K562 (cell line): ENCODE data around the gene KCNK10. TPM values are rescaled to one million over a fixed set of nuclear protein-coding genes. Genes with fewer than 3 reads are reported as not detected.

Source experiments
- ATAC-seq: fragments of 200-7000 bp; cut with Tn5 transposase; 3 replicates; pipeline ENCODE4 v1.9.1; 2020; ENCODE audit warnings: moderate library complexity
- BruUV-seq: library from RNA; stranded (reverse); fragments of 400-500 nt; replicated peaks from 2 replicates; lab custom pipeline; 2021; lab: Mats Ljungman, UMichigan
- CTCF ChIA-PET: fragments of 300-600 bp; formaldehyde crosslinking; extraction: SDS; loops from one replicate; lab custom pipeline; 2021; ENCODE audit warnings: low intra/inter-chr PET ratio; lab: Yijun Ruan, JAX
- POLR2A ChIA-PET: fragments of 300-600, 350-650 bp; sonication (Branson Sonifier 250); formaldehyde crosslinking; extraction: SDS; loops from one replicate; lab custom pipeline; 2021; ENCODE audit warnings: antibody characterized with exemption, inconsistent platforms; lab: Yijun Ruan, JAX
- DNase-seq, 4 experiments: peaks; one replicate each; pipeline versions ENCODE4 v3.0.0 to v3.0.0-alpha.2; 2011 to 2018; ENCODE audit warnings: low spot score in 3 of 4, mixed read lengths in 3 of 4; ENCODE audit errors: extremely low read depth in 1 of 4
- FAIRE-seq: peaks from 2 replicates; lab custom pipeline; 2011; peaks lifted over from hg19 to GRCh38; lab: Jason Lieb, UNC
- H2AFZ ChIP-seq: 2 replicates; pipeline ENCODE4 v1.6.0; 2011; ENCODE audit warnings: low read depth, low read length, control low read depth, inconsistent platforms
- H3K27ac ChIP-seq: fragments of 200-600 bp; 3 replicates; pipeline ENCODE4 v1.8.0; 2011; ENCODE audit warnings: low read depth, mild to moderate bottlenecking, control low read depth, inconsistent platforms, low read length, moderate library complexity, mixed read lengths; ENCODE audit errors: extremely low read depth
- H3K27me3 ChIP-seq, 2 experiments: fragments of 300-600 bp in 1 of 2; 2 replicates in 1 of 2; 3 replicates in 1 of 2; pipeline versions ENCODE4 v1.6.0 to v1.8.0; 2011; ENCODE audit warnings: inconsistent platforms in 2 of 2, low read length in 2 of 2, mild to moderate bottlenecking in 1 of 2, mixed read lengths in 1 of 2, moderate library complexity in 1 of 2; ENCODE audit not compliant: control insufficient read depth in 2 of 2, insufficient read depth in 2 of 2
- H3K36me3 ChIP-seq: fragments of 300-600 bp; 3 replicates; pipeline ENCODE4 v1.8.0; 2011; ENCODE audit warnings: mild to moderate bottlenecking, low read length, inconsistent platforms; ENCODE audit not compliant: control insufficient read depth, insufficient read depth
- H3K4me1 ChIP-seq, 2 experiments: fragments of 200-600 bp in 1 of 2; replicated peaks in 1 of 2; 2 replicates in 1 of 2; 3 replicates in 1 of 2; pipeline versions ENCODE4 v1.5.1 to v1.8.0; 2011; ENCODE audit warnings: inconsistent platforms in 2 of 2, low read length in 2 of 2, mild to moderate bottlenecking in 1 of 2, mixed read lengths in 1 of 2, moderate library complexity in 1 of 2; ENCODE audit not compliant: control insufficient read depth in 2 of 2, insufficient read depth in 2 of 2
- H3K4me2 ChIP-seq: 2 replicates; pipeline ENCODE4 v1.6.1; 2011; ENCODE audit warnings: low read length, control low read depth, inconsistent platforms, mixed read lengths; ENCODE audit not compliant: insufficient read depth
- H3K4me3 ChIP-seq: fragments of 200-600 bp; sonication (generic), shearing (Covaris generic); 2 replicates; pipeline ENCODE4 v1.5.1; 2016; ENCODE audit warnings: control low read depth, inconsistent platforms
- H3K79me2 ChIP-seq: fragments of 200-600 bp; 3 replicates; pipeline ENCODE4 v1.8.0; 2011; ENCODE audit warnings: low read length, inconsistent platforms; ENCODE audit not compliant: control insufficient read depth, insufficient read depth
- H3K9ac ChIP-seq, 2 experiments: 2 replicates each; pipeline versions ENCODE4 v1.6.0 to v1.6.1; 2011; ENCODE audit warnings: low read depth in 2 of 2, low read length in 2 of 2, control low read depth in 1 of 2, inconsistent platforms in 1 of 2, mild to moderate bottlenecking in 1 of 2, mixed read lengths in 1 of 2; ENCODE audit not compliant: insufficient read depth in 1 of 2
- H3K9me1 ChIP-seq: one replicate; pipeline ENCODE4 v1.6.0; 2011; ENCODE audit warnings: inconsistent platforms, mild to moderate bottlenecking, low read length, moderate library complexity; ENCODE audit not compliant: control insufficient read depth, insufficient read depth
- H3K9me3 ChIP-seq: replicated peaks from 2 replicates; pipeline ENCODE4 v1.5.1; 2011; ENCODE audit warnings: low read depth, low read length, inconsistent platforms; ENCODE audit not compliant: control insufficient read depth, insufficient read depth
- H4K20me1 ChIP-seq: replicated peaks from 2 replicates; pipeline ENCODE4 v1.6.1; 2011; ENCODE audit warnings: low read length, inconsistent platforms, mixed read lengths; ENCODE audit not compliant: control insufficient read depth, insufficient read depth
- CAMTA2 ChIP-seq: fragments of 250-450 bp; sonication (Bioruptor Pico); conservative IDR thresholded peaks from 2 replicates; pipeline ENCODE4 v1.5.1; 2022
- ELF2 ChIP-seq: fragments of 250-450 bp; sonication (Bioruptor Pico); IDR thresholded peaks from 2 replicates; pipeline ENCODE4 v1.5.0; 2021; ENCODE audit warnings: mild to moderate bottlenecking
- HEY1 ChIP-seq: fragments of 250-450 bp; sonication (Bioruptor Pico); IDR thresholded peaks from 2 replicates; pipeline ENCODE4 v1.5.0; 2020; ENCODE audit warnings: mild to moderate bottlenecking, moderate library complexity, borderline replicate concordance
- NR2C1 ChIP-seq, 2 experiments: fragments of 450-650 bp; IDR thresholded peaks; 2 replicates each; pipeline ENCODE4 v1.6.1; 2017; ENCODE audit warnings: mild to moderate bottlenecking in 2 of 2, antibody characterized with exemption in 1 of 2, inconsistent platforms in 1 of 2, missing compliant biosample characterization in 1 of 2, missing genetic modification characterization in 1 of 2
- NUFIP1 ChIP-seq: fragments of 450-650 bp; IDR thresholded peaks from 2 replicates; pipeline ENCODE4 v1.6.1; 2018; ENCODE audit not compliant: partially characterized antibody
- RB1 ChIP-seq: fragments of 450-650 bp; IDR thresholded peaks from 2 replicates; pipeline ENCODE4 v1.6.1; 2017; ENCODE audit warnings: low read depth, mild to moderate bottlenecking
- RHOXF2B ChIP-seq: fragments of 250-450 bp; sonication (Bioruptor Pico); conservative IDR thresholded peaks from 2 replicates; pipeline ENCODE4 v1.5.1; 2021
- ZKSCAN3 ChIP-seq: fragments of 250-450 bp; sonication (Bioruptor Pico); IDR thresholded peaks from 2 replicates; pipeline ENCODE4 v1.4.0; 2020
- ZNF584 ChIP-seq: fragments of 200-800 bp; sonication (Bioruptor generic); IDR thresholded peaks from 2 replicates; pipeline ENCODE4 v1.6.1; 2016; ENCODE audit warnings: low read depth, mild to moderate bottlenecking, missing genetic modification characterization, missing compliant biosample characterization
- ZNF79 ChIP-seq: fragments of 250-450 bp; sonication (Bioruptor Pico); IDR thresholded peaks from 2 replicates; pipeline ENCODE4 v1.4.0; 2020; ENCODE audit warnings: low read depth, mild to moderate bottlenecking, moderate library complexity
- WGBS: fragments of 100-300 bp; shearing (Covaris generic); methylation state at CpG from one replicate; pipeline ENCODE4 v1.1.6; 2016; ENCODE audit warnings: low coverage, mixed read lengths; ENCODE audit not compliant: insufficient coverage; ENCODE audit errors: missing lambda C conversion rate; 5-methylcytosine and 5-hydroxymethylcytosine counted together
- in situ Hi-C: fragments of 300-500 bp; cut with MboI; formaldehyde crosslinking; loops from 4 replicates; pipeline ENCODE4 v1.15.0; 2018; ENCODE audit warnings: inconsistent platforms, mixed read lengths
- intact Hi-C: fragments of 100-400 bp; cut with micrococcal nuclease; formaldehyde crosslinking; loops from 2 replicates; pipeline ENCODE4 v1.14.2; 2022
- polyA plus RNA-seq, 8 experiments: library from polyadenylated mRNA; depleted of rRNA in 4 of 8; stranded (reverse) in 5 of 8; unstranded in 3 of 8; fragments of >200 nt; fragmentation: Nextera tagmentation in 2 of 8; fragmentation: Illumina TruSeq in 1 of 8; extraction: Ambion mirVana in 2 of 8; extraction: Trizol in 1 of 8; gene quantifications; 2 replicates each; pipeline versions ENCODE4 v1.2.1 to v1.2.3, GENCODE V29; 2011 to 2014; ENCODE audit warnings: inconsistent platforms in 1 of 8, missing spikeins in 1 of 8
- total RNA-seq, 7 experiments: library from RNA; depleted of rRNA in 6 of 7; stranded (reverse); fragments of >200 nt in 6 of 7; fragmentation: Illumina TruSeq in 2 of 7; extraction: Trizol in 2 of 7; gene quantifications; 2 replicates each; pipeline versions ENCODE4 v1.2.1 to v1.2.3, GENCODE V29; 2011 to 2021; ENCODE audit warnings: low replicate concordance in 1 of 7
- TF ChIP-seq, protein P1 (sequence below): fragments of 450-650 bp; IDR thresholded peaks from 2 replicates; pipeline ENCODE4 v1.6.1; 2016; ENCODE audit warnings: low read depth, mild to moderate bottlenecking, moderate library complexity
- TF ChIP-seq, protein P2 (sequence below): sonication (generic); formaldehyde crosslinking; IDR thresholded peaks from 2 replicates; pipeline ENCODE4 v1.9.0; 2022; ENCODE audit warnings: mild to moderate bottlenecking, missing genetic modification reagents
- TF ChIP-seq, protein P3 (sequence below): IDR thresholded peaks from 3 replicates; pipeline ENCODE4 v1.6.1; 2011; ENCODE audit warnings: borderline replicate concordance, mild to moderate bottlenecking, moderate library complexity; ENCODE audit not compliant: insufficient read length; ENCODE audit errors: extremely low read depth

The KCNK10 gene
- total and polyA plus RNA-seq, 9 of the 15 experiments (the other 6 are each of a cell fraction or from before 2014, with no cell fraction given) = not detected

DNA sequence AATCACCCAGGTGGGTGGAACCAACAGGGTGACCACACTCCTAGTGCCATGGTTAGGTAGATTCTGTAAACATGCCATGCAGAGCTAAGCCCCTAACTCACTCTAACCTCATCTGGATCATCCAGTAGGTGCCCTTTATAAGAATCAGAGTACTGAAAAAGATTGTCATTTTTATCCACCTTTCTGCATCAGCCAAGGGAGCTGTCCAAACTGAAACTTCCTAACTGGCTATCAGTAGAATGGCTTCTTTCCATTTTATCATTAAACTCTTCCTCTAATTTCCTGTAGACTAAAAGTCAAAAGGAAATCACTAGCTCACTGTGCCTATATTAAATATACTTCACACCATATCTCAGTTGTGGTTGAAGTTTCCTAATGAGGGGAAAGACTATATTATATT is 6.5 kb downstream of the KCNK10 start:
- Histone ChIP-seq H3K4me2 (no peak overlapping the region), H4K20me1 (no peaks in the 10 kb centered on the region), H3K4me3 (no peak overlapping the region), H3K4me1 (no peaks in the 10 kb centered on the region), H3K27me3 (0 out of 5 replicates have a peak, but pooled peaks cover 0 to 4% of the 10 kb centered on the region in 2 experiments), H3K79me2 (no peaks in the 10 kb centered on the region), H2AFZ (no peak overlapping the region), H3K36me3 (no peaks in the 10 kb centered on the region), H3K9me3 (no peaks in the 10 kb centered on the region), H3K9me1 (no peaks in the 10 kb centered on the region), H3K9ac (no peak overlapping the region), H3K27ac (no peak overlapping the region)
- in situ Hi-C loops = no loop called here
- BruUV-seq = no TSS peak
- FAIRE-seq (no peak), ATAC-seq (no peak), DNase-seq (no peak)
- ChIA-PET POLR2A (no interaction called here), CTCF (no interaction called here)
- TF ChIP-seq CAMTA2 (CRISPR knock-in tag) = no peak
- no peak for TF ChIP-seq RHOXF2B (CRISPR knock-in tag)
- TF ChIP-seq ZNF584 = no peak
- no peak for TF ChIP-seq HEY1 (CRISPR knock-in tag)
- intact Hi-C loops = no loop called here

DNA sequence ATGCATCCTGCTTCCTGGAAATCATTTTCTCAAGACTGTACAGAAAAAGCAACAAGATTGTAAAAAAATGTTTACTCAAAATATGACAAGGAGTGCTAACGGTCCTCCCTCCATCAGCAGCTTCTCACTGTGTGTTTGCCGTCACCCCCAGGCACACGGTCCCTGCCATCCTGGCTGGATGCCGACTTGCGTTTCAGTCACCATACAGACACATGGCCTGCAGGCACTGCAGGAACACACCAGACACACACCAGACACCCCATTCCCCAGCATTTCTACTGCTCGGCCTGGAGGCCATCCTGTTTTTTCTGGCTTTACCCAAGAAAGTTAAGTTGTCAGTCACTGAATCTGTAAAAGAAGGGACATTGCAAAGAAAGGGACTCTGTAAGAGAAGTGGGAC is 10.8 kb downstream of the KCNK10 start:
- Histone ChIP-seq H3K36me3 (no peaks in the 10 kb centered on the region), H3K9me1 (no peaks in the 10 kb centered on the region), H3K79me2 (no peaks in the 10 kb centered on the region), H3K4me3 (no peak overlapping the region), H3K27me3 (no peaks in the 10 kb centered on the region), H3K9me3 (no peaks in the 10 kb centered on the region), H2AFZ (no peak overlapping the region), H3K9ac (no peak overlapping the region), H4K20me1 (no peaks in the 10 kb centered on the region), H3K4me1 (no peaks in the 10 kb centered on the region), H3K27ac (no peak overlapping the region), H3K4me2 (no peak overlapping the region)
- intact Hi-C loops (no loop called here), in situ Hi-C loops (no loop called here)
- ChIA-PET POLR2A (no interaction called here), CTCF (no interaction called here)
- FAIRE-seq (no peak), DNase-seq (no peak), ATAC-seq (no peak)
- WGBS = 7% methylated on average over 6 of the region's 6 CpGs
- no TSS peak for BruUV-seq
- TF ChIP-seq, protein P1, sequence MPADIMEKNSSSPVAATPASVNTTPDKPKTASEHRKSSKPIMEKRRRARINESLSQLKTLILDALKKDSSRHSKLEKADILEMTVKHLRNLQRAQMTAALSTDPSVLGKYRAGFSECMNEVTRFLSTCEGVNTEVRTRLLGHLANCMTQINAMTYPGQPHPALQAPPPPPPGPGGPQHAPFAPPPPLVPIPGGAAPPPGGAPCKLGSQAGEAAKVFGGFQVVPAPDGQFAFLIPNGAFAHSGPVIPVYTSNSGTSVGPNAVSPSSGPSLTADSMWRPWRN = no peak
- TF ChIP-seq, protein P2, sequence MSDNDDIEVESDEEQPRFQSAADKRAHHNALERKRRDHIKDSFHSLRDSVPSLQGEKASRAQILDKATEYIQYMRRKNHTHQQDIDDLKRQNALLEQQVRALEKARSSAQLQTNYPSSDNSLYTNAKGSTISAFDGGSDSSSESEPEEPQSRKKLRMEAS (CRISPR knock-in tag) = no peak
- TF ChIP-seq RB1 (no peak), NUFIP1 (no peak), NR2C1 (IDR thresholded peaks at IDR 0.05) (no peak), NR2C1 (tag; IDR thresholded peaks at IDR 0.05) (no peak), ZNF79 (CRISPR knock-in tag) (no peak), ZKSCAN3 (no peak), ELF2 (CRISPR knock-in tag) (no peak)
- TF ChIP-seq, protein P3, sequence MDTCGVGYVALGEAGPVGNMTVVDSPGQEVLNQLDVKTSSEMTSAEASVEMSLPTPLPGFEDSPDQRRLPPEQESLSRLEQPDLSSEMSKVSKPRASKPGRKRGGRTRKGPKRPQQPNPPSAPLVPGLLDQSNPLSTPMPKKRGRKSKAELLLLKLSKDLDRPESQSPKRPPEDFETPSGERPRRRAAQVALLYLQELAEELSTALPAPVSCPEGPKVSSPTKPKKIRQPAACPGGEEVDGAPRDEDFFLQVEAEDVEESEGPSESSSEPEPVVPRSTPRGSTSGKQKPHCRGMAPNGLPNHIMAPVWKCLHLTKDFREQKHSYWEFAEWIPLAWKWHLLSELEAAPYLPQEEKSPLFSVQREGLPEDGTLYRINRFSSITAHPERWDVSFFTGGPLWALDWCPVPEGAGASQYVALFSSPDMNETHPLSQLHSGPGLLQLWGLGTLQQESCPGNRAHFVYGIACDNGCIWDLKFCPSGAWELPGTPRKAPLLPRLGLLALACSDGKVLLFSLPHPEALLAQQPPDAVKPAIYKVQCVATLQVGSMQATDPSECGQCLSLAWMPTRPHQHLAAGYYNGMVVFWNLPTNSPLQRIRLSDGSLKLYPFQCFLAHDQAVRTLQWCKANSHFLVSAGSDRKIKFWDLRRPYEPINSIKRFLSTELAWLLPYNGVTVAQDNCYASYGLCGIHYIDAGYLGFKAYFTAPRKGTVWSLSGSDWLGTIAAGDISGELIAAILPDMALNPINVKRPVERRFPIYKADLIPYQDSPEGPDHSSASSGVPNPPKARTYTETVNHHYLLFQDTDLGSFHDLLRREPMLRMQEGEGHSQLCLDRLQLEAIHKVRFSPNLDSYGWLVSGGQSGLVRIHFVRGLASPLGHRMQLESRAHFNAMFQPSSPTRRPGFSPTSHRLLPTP = no peak
